AG08396 (cell line): ENCODE results near the gene ROGDI.

Source experiments
- DNase-seq: peaks from one replicate; pipeline ENCODE4 v3.0.0; 2012; ENCODE audit warnings: low spot score, mixed read lengths

ROGDI gene

DNA sequence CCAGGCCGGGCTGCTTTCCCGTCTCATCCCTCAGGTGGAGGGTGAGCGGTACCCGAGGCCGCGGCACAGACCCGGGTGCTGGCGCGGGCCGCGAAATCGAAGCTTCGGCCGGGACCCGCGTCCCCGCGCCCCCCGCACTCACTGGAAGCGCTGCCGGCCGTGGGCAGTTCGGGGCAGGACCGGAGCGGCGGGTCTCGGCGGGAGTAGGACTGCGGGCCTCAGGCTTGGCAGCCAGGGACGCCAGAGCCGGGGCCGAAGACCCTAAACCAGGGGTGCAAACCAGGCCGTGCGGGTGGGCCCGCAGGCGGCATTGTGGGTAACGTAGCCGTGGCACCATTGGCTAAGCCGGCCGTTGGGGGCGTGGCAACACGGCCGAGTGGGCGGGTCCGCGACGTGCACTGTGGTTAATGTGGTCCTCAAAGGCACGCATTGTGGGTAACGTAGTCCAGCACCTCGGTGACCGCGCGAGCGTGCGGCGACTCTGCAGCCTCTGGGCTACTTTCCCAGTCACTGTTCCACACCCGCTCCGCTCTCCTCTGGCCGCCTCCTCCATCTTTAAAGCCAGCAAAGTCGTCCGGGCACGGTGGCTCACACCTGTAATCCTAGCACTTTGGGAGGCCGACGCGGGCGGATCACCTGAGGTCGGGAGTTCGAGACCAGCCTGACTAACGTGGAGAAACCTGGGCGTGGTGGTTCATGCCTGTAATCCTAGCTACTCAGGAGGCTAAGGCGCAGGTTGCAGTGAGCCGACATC lies 35.4 kb downstream of the ROGDI start, which contains the start of gene ZNF500:
Gene ZNF500, minus strand, starts transcription at position 288 of the 754 bp plus-strand sequence. CDS start 1,184 bp downstream, outside the sequence.
- DNase-seq: peak; percentile 98

DNA sequence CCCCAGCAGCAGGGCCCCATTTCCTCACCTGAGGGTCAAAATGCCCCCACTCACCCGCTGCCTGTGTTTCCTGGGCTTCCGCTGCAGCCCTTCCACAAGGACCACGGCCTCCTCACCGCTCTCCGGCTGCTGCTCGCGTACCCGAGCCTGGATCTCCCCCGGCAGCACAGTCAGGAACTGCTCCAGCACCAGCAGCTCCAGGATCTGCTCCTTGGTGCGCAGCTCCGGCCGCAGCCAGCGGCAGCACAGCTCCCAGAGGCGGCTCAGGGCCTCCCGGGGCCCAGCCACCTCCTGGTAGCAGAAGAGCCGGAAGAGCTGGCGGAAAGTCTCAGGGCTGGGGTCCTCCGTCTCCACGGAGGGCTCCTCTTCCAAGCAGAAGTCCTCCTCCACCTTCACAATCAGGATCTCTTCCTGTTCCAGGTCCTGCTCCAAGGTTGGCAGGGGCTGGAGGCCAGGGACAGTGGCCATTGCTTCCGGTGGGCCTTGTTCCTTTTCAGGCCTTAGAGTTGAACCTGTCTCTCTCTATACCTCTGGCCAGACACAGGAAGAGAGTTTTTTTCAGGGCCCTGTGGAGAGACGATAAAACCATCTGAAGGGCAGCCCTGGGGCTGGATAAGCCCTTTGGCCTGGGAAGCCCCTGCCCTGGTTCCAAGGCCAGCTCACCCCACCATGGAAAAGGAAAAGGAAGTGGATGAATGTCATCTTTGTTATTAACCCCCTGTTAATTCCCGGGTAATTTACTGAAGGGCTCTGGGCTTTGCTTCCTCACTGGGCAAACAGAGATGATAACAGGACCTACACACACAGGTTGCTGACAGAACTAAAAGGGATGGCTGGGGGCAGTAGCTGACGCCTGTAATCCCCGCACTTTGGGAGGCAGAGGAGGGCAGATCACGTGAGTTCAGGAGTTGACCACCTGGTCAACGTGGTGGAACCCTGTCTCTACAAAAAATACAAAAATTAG lies 36.6 kb downstream of the ROGDI start:
- no peak for DNase-seq

DNA sequence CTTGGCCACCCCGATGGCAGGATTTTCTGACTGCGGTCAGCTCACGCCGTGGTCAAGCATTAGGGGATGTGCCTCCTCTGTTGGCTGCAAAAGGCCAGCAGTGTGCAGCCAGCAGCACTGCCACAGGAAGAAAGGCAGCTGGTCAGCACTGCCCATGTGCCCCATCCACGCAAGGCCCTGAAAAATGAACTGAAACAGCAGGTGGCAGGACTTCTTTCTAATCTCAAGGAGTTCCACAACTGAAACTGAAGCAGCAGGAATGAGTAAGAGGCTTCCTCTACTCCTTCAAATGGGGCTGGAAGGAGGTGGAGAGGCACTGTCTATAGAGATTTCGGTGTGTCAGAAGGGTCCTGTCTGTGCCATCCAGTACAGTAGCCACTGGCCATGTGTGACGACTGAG lies 38.6 kb downstream of the ROGDI start:
- DNase-seq: no peak

DNA sequence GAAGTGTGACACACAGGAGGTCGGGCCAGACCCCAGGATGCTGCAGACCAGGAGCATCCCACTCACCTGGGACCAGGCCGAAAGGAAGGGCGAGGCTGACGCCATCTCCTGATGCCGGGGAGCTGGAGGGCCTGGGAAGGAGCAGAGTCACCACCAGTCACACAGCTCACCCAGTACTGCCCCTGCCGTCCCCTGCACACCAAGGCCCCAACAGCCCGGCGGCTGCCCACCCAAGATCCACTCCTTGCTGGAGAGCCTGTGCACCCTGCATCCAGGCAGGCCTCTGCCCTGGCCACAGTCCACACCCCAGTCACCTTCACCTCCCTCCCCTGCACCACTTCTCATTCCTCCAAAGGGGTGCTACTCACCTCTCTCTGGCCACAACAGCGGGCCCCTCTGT lies 40.2 kb downstream of the ROGDI start:
- DNase-seq: no peak

DNA sequence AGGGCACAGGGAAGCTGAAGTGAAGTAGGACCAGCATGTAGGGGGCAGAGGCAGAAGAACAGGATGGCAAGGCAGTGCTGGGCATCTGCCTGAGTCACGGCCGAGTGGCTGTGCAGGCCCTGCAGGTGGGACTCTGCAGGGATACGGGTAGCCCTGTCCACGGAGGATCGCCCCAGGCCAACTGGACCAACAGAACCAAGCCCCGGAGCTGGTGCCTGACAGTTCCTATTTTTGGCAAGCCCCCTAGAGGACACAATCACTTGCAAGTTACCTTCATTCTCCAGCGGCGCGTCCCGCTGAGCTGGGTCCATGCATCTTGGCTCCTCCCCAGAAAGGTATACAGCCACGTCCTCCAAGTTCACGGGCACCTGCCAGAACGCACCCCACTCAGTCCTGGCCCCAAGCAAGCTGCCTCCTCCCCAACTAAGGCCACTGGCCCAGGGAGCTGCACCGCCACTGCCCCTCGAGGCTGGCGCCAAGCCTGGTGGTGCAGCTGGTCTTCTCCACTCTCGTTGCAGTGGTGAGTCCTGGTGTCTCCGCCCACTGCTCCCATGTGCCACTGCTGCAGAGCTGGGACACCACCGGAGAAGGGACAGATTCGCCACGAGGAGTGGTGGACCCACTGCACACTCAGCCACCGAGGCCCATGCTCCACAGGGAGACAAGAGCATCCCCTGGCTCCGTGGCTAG lies 42.1 kb downstream of the ROGDI start:
- DNase-seq: no peak

DNA sequence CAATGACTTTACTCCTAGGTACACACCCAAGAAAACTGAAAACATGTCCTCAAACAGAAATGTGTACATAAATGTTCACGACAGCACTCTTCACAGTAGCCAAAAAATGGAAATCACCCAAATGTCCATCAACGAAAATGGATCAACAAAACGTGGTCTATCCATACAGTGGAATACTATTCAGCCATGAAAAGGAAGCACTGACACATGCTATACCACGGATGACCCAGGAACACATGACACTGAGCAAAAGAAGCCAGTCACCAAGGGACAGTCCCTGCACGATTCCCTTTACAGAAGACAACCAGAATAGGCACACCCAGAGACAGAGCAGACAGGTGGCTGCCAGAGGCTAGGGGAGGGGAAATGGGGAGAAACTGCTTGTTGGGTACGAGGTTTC lies 46.7 kb downstream of the ROGDI start:
- DNase-seq: no peak

DNA sequence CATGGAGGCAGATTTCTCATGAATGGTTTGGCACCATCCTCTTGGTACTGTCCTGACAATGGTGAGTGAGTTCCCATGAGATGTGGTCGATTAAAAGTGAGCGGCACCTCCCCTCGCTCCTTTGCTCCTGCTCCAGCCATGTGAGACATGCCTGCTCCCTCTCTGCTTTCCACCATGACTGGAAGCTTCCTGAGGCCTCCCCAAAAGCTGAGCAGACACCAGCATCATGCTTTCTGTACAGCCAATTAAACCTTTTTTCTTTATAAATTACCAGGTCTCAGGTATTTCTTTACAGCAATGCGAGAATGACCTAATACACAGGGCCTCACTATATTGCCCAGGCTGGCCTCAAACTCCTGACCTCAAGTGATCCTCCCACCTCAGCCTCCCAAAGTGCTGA lies 47.6 kb downstream of the ROGDI start:
- no peak for DNase-seq

DNA sequence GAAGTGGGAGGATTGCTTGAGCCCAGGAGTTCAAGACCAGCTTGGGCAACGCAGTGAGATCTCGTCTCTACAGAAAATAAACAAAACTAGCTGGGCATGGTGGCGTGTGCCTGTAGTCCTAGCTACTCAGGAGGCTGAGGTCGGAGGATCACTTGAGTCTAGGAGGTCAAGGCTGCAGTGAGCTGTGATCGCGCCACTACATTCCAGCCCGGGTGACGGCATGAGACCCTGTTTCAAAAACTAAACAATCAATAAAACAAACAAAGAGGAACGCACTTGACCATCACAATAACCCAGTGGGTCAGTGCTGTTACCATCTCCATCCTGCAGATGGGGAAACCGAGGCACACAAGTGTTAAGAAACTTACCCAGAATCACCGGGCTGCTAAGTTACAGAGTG lies 49.2 kb downstream of the ROGDI start:
- no peak for DNase-seq

DNA sequence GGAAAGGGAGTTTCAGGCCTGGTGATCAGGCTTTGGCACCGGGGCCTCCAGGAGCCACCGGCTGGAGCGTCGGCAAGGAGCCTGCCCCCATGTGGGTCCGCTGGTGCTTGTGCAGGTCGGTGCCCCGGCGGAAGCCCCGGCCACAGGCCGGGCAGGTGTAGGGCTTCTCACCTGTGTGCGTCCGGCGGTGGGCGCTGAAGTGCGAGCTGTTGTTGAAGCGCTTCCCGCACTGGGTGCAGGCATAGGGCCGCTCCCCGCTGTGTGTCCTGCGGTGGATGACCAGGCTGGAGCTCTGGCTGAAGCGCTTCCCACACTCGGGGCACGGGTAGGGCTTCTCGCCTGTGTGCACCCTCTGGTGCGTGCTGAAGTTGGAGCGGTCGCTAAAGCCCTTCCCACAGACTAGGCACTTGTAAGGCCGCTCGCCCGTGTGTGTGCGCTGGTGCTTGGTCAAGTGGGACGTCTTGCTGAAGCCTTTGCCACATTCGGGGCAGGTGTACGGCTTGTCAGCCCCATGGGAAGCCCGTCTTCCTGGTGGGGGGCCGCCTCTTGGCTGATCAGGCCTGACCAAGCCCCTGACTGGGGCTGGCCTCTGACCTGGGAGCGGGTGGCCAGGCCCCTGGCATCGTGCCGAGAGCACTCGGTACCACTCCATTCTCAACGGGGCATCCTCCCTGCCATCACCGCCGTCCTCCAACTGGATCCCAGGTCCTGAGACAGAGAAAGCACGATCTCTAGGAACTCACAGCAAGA lies 49.9 kb downstream of the ROGDI start:
- DNase-seq: no peak

DNA sequence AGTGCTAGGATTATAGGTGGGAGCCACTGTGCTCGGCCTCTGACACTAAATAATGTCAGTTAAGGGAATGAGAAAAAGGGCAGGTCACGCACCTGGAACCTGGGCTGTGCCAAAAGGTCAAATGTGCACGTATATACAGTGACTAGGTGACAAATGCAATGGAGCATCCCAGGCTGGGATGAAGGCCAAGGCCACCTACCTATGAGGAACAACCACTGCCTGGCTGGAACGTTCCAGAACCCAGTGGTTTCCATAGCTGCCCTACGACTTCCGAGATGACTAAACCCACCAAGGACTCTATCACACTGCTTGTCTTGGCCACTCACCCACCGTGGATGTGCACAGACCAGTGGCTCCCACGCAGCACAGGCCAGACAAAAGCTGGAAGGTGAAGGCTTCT lies 51.5 kb downstream of the ROGDI start:
- no peak for DNase-seq

DNA sequence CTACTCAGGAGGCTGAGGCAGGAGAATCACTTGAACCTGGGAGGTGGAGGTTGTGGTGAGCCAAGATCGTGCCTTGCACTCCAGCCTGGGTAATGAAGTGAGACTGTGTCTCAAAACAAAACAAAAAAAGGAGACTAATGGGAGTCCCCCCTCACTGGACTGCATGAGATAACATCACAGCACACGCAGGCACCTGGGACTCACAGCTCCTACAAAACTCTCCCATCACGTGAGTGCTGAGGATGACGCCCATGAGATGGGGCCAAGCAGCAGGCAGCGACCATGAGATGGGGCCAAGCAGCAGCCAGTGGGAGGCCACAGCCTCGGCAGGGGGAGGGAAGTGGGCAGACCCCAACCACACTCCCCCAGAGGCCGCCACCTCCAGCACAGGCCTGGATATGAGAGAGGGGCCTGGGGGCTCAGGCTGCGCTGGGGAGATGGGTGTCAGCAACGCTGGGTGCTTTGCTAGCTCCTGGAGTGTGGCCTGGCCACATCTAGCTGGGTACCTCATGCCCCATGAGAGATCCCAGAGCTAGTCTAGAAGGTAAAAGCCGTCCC lies 52.7 kb downstream of the ROGDI start:
- no peak for DNase-seq

DNA sequence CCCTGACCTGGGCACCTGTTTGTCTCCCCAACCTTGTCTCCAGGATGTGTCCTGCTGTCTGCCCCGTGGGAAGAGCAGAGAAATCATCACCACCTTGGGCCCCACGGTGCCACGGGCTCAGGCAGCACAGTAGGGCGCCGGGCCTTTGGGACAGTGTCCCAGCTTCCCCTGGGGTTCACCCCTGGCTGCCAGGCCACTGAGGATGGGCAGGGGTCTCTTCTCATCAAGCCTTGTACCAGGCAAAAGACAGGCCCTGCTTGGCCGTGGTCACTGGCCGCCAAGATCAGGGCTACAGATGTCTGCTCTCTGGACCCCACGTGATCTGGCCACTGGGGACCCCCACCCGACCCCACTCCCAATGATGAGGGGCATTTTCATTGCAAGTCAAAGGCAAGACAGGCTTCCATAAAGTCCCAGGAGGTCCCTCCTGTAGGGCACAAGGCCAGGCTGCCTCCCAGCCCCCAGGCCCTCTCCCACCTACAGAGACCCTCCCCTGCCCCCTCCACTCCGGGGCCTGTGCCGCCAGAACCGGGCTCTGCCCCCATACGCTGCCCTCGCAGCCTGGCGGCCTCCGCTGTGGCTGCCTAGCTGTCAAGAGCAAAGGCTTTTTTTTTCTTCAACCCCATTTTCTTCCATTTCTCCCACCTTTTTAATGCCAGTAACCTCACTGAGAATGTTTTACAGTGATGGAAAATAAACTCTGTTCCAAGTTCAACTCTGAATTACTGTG lies 53.6 kb downstream of the ROGDI start:
- DNase-seq: no peak

DNA sequence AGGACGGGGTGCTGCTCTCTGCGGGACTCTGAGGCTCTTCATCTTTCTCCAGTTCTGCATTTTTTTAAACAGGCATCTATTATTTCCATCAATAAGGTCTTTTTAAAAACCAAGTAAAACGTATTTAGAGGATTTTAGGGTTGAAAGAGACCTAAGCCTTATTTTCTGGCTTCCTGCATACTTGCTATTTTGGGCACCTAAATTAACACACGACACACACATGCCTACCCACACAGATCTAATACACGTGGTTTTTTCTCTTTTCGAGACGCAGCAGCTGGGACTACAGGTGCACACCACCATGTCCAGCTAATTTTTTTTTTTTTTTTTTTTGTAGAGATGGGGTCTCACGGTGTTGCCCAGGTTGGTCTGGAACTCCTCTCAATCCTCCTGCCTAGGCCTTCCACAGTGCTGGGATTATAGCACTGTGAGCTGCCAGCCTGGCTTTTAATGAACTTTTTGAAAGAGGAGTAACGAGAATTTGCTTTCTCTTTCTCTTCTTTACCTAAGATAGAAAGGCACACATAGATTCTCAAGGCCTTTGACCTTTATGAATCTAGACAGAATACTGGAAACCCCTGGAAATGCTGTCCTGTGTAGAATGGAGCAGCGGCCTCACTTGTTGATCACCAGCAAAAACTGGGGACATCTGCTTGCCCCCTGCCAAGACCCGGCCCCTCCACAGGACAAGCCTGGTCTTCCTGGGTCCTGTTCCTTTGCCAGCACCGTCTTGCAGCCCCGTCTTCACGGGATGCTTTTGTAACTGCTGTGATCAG lies 54.3 kb downstream of the ROGDI start:
- DNase-seq: no peak

DNA sequence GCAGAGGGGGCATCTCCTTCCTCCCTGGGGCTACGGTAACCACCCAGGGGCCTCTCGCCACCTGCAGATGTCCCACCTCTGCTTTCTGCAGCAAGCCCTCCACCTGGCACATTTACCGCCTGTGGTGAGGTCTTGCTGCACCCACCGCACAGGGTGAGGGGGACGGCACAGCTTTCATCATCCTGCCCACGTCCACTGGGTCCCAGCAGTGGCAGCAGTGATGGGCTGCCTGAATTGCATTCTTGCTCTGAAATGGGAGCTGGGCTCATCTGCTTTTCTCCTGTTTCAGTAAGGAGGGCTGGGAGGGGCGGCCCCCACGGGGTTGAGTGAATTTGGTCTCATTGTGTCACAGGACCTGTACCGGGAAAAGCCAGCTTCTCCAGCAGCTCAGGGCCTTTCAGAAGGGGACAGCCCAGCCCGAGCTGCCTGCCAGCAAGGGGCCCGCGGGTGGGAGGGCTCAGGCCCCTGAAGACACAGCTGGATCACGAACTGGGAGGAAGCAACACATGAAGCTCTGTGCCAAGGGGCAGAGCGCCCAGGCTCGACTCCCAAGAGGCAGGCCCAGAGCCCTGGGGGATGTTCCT lies 55.4 kb downstream of the ROGDI start:
- DNase-seq: no peak
